Measurements from ENCODE around the gene NUBPL.
"Not testable (repeated sequence)": the region's sequence is repeated elsewhere in the genome, so short reads cannot be mapped to it uniquely, and the experiment has no call there.

The NUBPL gene

GRCh38 chr14:31806249-31806648 lies 245.0 kb downstream of the NUBPL start:
- TF ChIP-seq, protein P1, sequence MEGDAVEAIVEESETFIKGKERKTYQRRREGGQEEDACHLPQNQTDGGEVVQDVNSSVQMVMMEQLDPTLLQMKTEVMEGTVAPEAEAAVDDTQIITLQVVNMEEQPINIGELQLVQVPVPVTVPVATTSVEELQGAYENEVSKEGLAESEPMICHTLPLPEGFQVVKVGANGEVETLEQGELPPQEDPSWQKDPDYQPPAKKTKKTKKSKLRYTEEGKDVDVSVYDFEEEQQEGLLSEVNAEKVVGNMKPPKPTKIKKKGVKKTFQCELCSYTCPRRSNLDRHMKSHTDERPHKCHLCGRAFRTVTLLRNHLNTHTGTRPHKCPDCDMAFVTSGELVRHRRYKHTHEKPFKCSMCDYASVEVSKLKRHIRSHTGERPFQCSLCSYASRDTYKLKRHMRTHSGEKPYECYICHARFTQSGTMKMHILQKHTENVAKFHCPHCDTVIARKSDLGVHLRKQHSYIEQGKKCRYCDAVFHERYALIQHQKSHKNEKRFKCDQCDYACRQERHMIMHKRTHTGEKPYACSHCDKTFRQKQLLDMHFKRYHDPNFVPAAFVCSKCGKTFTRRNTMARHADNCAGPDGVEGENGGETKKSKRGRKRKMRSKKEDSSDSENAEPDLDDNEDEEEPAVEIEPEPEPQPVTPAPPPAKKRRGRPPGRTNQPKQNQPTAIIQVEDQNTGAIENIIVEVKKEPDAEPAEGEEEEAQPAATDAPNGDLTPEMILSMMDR (IDR thresholded peaks at IDR 0.05), result no peak
- Histone ChIP-seq H3K4me3 (ENCODE audit: low read depth in 1 of 2, low read length in 1 of 2) (no peak overlapping the region), H3K9me3 (no peaks in the 10 kb centered on the region), H3K27ac (no peak overlapping the region), H3K27me3 (no peaks in the 10 kb centered on the region), H3K36me3 (no peaks in the 10 kb centered on the region), H3K4me1 (ENCODE audit: control insufficient read depth in 1 of 2, insufficient read depth in 1 of 2, low read depth in 1 of 2, low read length in 1 of 2) (no peaks in the 10 kb centered on the region)

DNA sequence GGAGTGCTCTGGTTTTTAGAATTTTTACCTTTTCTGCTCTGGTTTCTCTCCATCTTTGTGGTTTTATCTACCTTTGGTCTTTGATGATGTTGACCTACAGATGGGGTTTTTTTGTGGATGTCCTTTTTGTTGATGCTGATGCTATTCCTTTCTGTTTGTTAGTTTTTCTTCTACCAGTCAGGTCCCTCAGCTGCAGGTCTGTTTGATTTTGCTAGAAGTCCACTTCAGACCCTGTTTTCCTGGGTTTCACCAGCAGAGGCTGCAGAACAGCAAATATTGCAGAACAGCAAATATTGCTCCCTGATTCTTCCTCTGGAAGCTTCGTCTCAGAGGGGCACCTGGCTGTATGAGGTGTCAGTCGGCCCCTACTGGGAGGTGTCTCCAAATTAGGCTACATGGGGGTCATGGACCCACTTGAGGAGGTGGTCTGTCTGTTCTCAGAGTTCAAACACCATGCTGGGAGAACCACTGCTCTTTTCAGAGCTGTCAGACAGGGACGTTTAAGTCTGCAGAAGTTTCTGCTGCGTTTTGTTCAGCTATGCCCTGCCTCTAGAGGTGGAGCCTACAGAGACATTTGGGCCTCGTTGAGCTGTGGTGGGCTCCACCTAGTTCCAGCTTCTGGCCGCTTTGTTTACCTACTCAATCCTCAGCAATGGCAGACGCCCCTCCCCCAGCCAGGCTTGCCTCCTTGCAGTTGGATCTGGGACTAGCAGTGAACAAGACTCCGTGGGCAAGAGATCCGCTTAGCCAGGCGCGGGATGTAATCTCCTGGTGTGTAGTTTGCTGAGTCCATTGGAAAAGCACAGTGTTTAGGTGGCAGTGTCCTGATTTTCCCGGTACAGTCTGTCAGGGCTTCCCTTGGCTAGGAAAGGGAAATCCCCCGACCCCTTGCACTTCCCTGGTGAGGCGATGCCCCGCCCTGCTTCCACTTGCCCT lies 250.8 kb downstream of the NUBPL start:
- H3K4me3 ChIP-seq (ENCODE audit: low read depth in 1 of 2, low read length in 1 of 2); H3K27ac ChIP-seq; H3K36me3 ChIP-seq; H3K4me1 ChIP-seq (ENCODE audit: control insufficient read depth in 1 of 2, insufficient read depth in 1 of 2, low read depth in 1 of 2, low read length in 1 of 2); H3K27me3 ChIP-seq; H3K9me3 ChIP-seq: not testable (repeated sequence)

DNA sequence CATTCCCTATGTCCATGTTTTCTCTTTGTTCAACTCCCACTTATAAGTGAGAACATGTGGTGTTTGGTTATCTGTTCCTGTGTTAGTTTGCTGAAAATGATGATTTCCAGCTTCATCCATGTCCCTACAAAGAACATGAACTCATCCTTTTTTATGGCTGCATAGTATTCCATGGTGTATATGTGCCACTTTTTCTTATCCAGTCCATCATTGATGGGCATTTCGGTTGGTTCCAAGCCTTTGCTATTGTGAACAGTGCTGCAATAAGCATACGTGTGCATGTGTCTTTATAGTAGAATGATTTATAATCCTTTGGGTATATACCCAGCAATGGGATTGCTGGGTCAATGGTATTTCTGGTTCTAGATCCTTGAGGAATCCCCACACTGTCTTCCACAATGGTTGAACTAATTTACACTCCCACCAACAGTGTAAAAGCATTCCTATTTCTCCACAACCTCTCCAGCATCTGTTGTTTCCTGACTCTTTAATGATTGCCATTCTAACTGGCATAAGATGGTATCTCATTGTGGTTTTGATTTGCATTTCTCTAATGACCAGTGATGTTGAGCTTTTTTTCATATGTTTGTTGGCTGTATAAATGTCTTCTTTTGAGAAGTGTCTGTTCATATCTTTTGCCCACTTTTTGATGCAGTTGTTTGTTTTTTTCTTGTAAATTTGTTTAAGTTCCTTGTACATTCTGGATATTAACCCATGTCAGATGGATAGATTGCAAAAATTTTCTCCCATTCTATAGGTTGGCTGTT lies 252.7 kb downstream of the NUBPL start:
- H3K36me3 ChIP-seq; H3K9me3 ChIP-seq; H3K4me3 ChIP-seq (ENCODE audit: low read depth in 1 of 2, low read length in 1 of 2); H3K4me1 ChIP-seq (ENCODE audit: control insufficient read depth in 1 of 2, insufficient read depth in 1 of 2, low read depth in 1 of 2, low read length in 1 of 2); H3K27ac ChIP-seq; H3K27me3 ChIP-seq: not testable (repeated sequence)

- TF ChIP-seq, protein P1 (IDR thresholded peaks at IDR 0.05), result no peak
- H3K9me3 ChIP-seq, result no peaks in the 10 kb centered on the region
- H3K36me3 ChIP-seq, result no peaks in the 10 kb centered on the region
- no peak overlapping the region for H3K27ac ChIP-seq
- no peaks in the 10 kb centered on the region for H3K27me3 ChIP-seq
- no peaks in the 10 kb centered on the region for H3K4me1 ChIP-seq (ENCODE audit: control insufficient read depth in 1 of 2, insufficient read depth in 1 of 2, low read depth in 1 of 2, low read length in 1 of 2)
- no peak overlapping the region for H3K4me3 ChIP-seq (ENCODE audit: low read depth in 1 of 2, low read length in 1 of 2)
Observed at GRCh38 chr14:31819281-31819680, 258.1 kb downstream of the NUBPL start.

DNA sequence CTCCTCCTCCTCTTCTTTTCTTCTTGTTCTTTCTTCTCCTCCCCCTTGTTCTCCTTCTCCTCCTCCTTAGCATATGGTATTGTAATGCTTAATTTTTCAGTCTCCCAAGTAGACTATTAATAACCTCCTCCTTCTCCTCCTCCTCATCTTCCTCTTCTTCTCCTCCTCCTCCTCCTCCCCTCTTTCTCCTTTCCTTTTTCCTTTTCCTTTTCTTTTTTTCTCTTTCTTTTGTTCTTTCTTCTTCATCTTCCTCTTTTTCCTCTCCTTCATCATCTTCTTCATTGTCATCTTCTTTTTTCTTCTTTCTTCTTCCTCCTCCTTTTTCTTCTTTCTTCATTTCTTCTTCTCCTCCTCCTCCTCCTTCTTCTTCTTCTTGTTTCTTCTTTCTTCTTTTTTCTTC lies 264.3 kb downstream of the NUBPL start:
- H3K36me3 ChIP-seq, result no peaks in the 10 kb centered on the region
- H3K27me3 ChIP-seq, result no peaks in the 10 kb centered on the region
- TF ChIP-seq, protein P1 (IDR thresholded peaks at IDR 0.05), result no peak
- H3K27ac ChIP-seq, result no peak overlapping the region
- no peak overlapping the region for H3K4me3 ChIP-seq (ENCODE audit: low read depth in 1 of 2, low read length in 1 of 2)
- no peaks in the 10 kb centered on the region for H3K4me1 ChIP-seq (ENCODE audit: control insufficient read depth in 1 of 2, insufficient read depth in 1 of 2, low read depth in 1 of 2, low read length in 1 of 2)
- no peaks in the 10 kb centered on the region for H3K9me3 ChIP-seq

DNA sequence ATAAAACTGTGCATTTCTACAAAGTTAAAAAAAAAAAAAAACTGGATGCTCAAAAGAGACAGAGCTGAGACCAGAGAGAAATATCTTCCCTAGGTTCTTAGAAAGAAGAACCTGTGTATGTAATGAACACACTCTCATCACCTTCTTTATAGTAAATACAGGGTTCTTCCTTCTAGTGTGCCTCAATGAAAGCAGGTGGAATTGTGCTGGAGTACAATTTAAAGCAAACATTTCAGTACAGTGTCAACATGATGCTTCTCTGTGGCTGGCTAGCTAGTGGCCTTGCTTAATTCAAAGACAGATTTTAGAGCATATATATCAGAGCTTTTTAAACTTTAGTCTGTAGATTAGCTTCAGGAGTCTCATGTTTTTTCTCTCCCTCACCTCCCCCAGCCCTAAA lies 266.1 kb downstream of the NUBPL start:
- TF ChIP-seq, protein P1 (IDR thresholded peaks at IDR 0.05), result no peak
- Histone ChIP-seq H3K4me1 (ENCODE audit: control insufficient read depth in 1 of 2, insufficient read depth in 1 of 2, low read depth in 1 of 2, low read length in 1 of 2) (no peaks in the 10 kb centered on the region), H3K27me3 (no peaks in the 10 kb centered on the region), H3K36me3 (no peaks in the 10 kb centered on the region), H3K9me3 (no peaks in the 10 kb centered on the region), H3K4me3 (ENCODE audit: low read depth in 1 of 2, low read length in 1 of 2) (no peak overlapping the region), H3K27ac (no peak overlapping the region)

All from neutrophil (primary cell).